HCT116 (cell line): Measurements from ENCODE around the gene SPRR2G.

Source experiments
- ATF3 ChIP-seq: IDR thresholded peaks from 2 replicates; pipeline ENCODE4 v1.6.1; 2012
- CEBPB ChIP-seq: IDR thresholded peaks from 2 replicates; pipeline ENCODE4 v1.6.1; 2012; ENCODE audit warnings: low read depth
- CTCF ChIP-seq, 3 experiments: fragments of 200-600 bp in 1 of 3; sonication (generic) in 1 of 3; IDR thresholded peaks in 2 of 3; conservative IDR thresholded peaks in 1 of 3; 2 replicates each; pipeline ENCODE4 v1.5.1; 2012 to 2017; ENCODE audit warnings: low read depth in 2 of 3, low read length in 2 of 3, antibody characterized with exemption in 1 of 3, borderline replicate concordance in 1 of 3, control low read depth in 1 of 3, mild to moderate bottlenecking in 1 of 3, mixed read lengths in 1 of 3, mixed run types in 1 of 3, moderate library complexity in 1 of 3; ENCODE audit not compliant: insufficient read depth in 1 of 3
- EZH2phosphoT487 ChIP-seq: fragments of 200-600 bp; IDR thresholded peaks from 2 replicates; pipeline ENCODE4 v1.6.1; 2018; ENCODE audit warnings: antibody characterized with exemption, borderline replicate concordance
- JUND ChIP-seq: IDR thresholded peaks from 2 replicates; pipeline ENCODE4 v1.6.1; 2012
- POLR2A ChIP-seq: IDR thresholded peaks from 2 replicates; pipeline ENCODE4 v1.7.0; 2011; ENCODE audit warnings: borderline replicate concordance; ENCODE audit not compliant: insufficient read depth, insufficient read length; ENCODE audit errors: extremely low read depth
- RAD21 ChIP-seq: IDR thresholded peaks from 2 replicates; pipeline ENCODE4 v1.6.1; 2012; ENCODE audit warnings: low read depth, mild to moderate bottlenecking
- SIN3A ChIP-seq: IDR thresholded peaks from 2 replicates; pipeline ENCODE4 v1.6.1; 2012; ENCODE audit warnings: low read depth
- SRF ChIP-seq: IDR thresholded peaks from 2 replicates; pipeline ENCODE4 v1.6.1; 2012; ENCODE audit warnings: low read depth
- YY1 ChIP-seq: IDR thresholded peaks from 2 replicates; pipeline ENCODE4 v1.6.1; 2011; ENCODE audit warnings: low read length, low read depth, moderate library complexity, mild to moderate bottlenecking; ENCODE audit not compliant: insufficient replicate concordance; ENCODE audit errors: extremely low read depth
- ZFX ChIP-seq: fragments of 450-650 bp; IDR thresholded peaks from 2 replicates; pipeline ENCODE4 v1.6.1; 2017

- TF ChIP-seq CTCF (IDR thresholded peaks at IDR 0.05 in 2 of 3, conservative IDR thresholded peaks at IDR 0.05 in 1 of 3; ENCODE audit: borderline replicate concordance in 1 of 3, insufficient read depth in 1 of 3, low read depth in 2 of 3, low read length in 2 of 3) (no peak), RAD21 (no peak), SRF (no peak), YY1 (no peak), POLR2A (no peak), ATF3 (no peak), JUND (no peak), SIN3A (no peak), EZH2phosphoT487 (no peak), ZFX (no peak), CEBPB (no peak)
Measured at GRCh38 chr1:153152481-153152880, 1.8 kb upstream of the SPRR2G start.
